SH-SY5Y (cell line): ENCODE data around the gene OXNAD1.

ENCODE experiments used
- GATA2 ChIP-seq: IDR thresholded peaks from 2 replicates; pipeline ENCODE4 v1.6.1; 2011; ENCODE audit warnings: mild to moderate bottlenecking, low read depth, low read length
- GATA3 ChIP-seq: IDR thresholded peaks from 2 replicates; pipeline ENCODE4 v1.6.1; 2011; ENCODE audit warnings: low read depth, mild to moderate bottlenecking, low read length, moderate library complexity

The OXNAD1 gene

GRCh38 chr3:16255326-16255725, 9.7 kb upstream of the OXNAD1 start:
- TF ChIP-seq GATA3 (no peak), GATA2 (no peak)

- TF ChIP-seq GATA2 = no peak
- no peak for TF ChIP-seq GATA3
Measured at GRCh38 chr3:16255726-16256125, 9.3 kb upstream of the OXNAD1 start.

- TF ChIP-seq GATA3 (no peak), GATA2 (no peak)
Measured at GRCh38 chr3:16257309-16257708, 7.7 kb upstream of the OXNAD1 start.

- TF ChIP-seq GATA2 = no peak
- no peak for TF ChIP-seq GATA3
Measured at GRCh38 chr3:16258177-16258576, 6.8 kb upstream of the OXNAD1 start.

- no peak for TF ChIP-seq GATA3
- no peak for TF ChIP-seq GATA2
Measured at GRCh38 chr3:16258866-16259265, 6.1 kb upstream of the OXNAD1 start.

- TF ChIP-seq GATA2 = no peak
- TF ChIP-seq GATA3 = no peak
Measured at GRCh38 chr3:16260046-16260445, 5.0 kb upstream of the OXNAD1 start.

GRCh38 chr3:16262174-16262573, 2.8 kb upstream of the OXNAD1 start:
- TF ChIP-seq GATA2 (no peak), GATA3 (no peak)

GRCh38 chr3:16264174-16264707, 771 bp upstream of the OXNAD1 start:
- TF ChIP-seq GATA3 (no peak), GATA2 (no peak)

- TF ChIP-seq GATA3 (no peak), GATA2 (no peak)
Measured at GRCh38 chr3:16265455-16265786, 409 bp downstream of the OXNAD1 start.

- TF ChIP-seq GATA3 (no peak), GATA2 (no peak)
Measured at GRCh38 chr3:16266714-16267113, 1.7 kb downstream of the OXNAD1 start.

- TF ChIP-seq GATA3 = no peak
- TF ChIP-seq GATA2 = no peak
Measured at GRCh38 chr3:16270855-16271254, 5.8 kb downstream of the OXNAD1 start.

- TF ChIP-seq GATA3 = no peak
- no peak for TF ChIP-seq GATA2
Measured at GRCh38 chr3:16272588-16272987, 7.6 kb downstream of the OXNAD1 start.

- no peak for TF ChIP-seq GATA3
- no peak for TF ChIP-seq GATA2
Measured at GRCh38 chr3:16273867-16274266, 8.9 kb downstream of the OXNAD1 start.

- TF ChIP-seq GATA3 = no peak
- no peak for TF ChIP-seq GATA2
Measured at GRCh38 chr3:16277471-16277870, 12.5 kb downstream of the OXNAD1 start.

GRCh38 chr3:16279010-16279801, 14.2 kb downstream of the OXNAD1 start:
- TF ChIP-seq GATA3 = no peak
- no peak for TF ChIP-seq GATA2

- TF ChIP-seq GATA3 (no peak), GATA2 (no peak)
Measured at GRCh38 chr3:16280671-16281070, 15.7 kb downstream of the OXNAD1 start.

GRCh38 chr3:16284633-16285032, 19.6 kb downstream of the OXNAD1 start:
- TF ChIP-seq GATA3 = no peak
- no peak for TF ChIP-seq GATA2
